Raji (cell line): ENCODE measurements around the gene PLEKHA8.

Experiments used
- POLR2A ChIP-seq: IDR thresholded peaks from 2 replicates; pipeline ENCODE4 v1.6.1; 2011; ENCODE audit warnings: low read depth, low read length, control low read depth; ENCODE audit not compliant: insufficient read depth

Gene PLEKHA8

GRCh38 chr7:30036220-30036619 is 8.0 kb downstream of the PLEKHA8 start:
- TF ChIP-seq POLR2A, result no peak

GRCh38 chr7:30038196-30038980 is 10.2 kb downstream of the PLEKHA8 start:
- TF ChIP-seq POLR2A, result no peak

GRCh38 chr7:30040938-30041337 is 12.7 kb downstream of the PLEKHA8 start:
- TF ChIP-seq POLR2A, result no peak

GRCh38 chr7:30041526-30042269 is 13.5 kb downstream of the PLEKHA8 start:
- TF ChIP-seq POLR2A, result no peak

GRCh38 chr7:30046127-30046770 is 18.0 kb downstream of the PLEKHA8 start:
- TF ChIP-seq POLR2A, result no peak

- TF ChIP-seq POLR2A, result no peak
These were observed 18.9 kb downstream of the PLEKHA8 start for GRCh38 chr7:30047124-30047523.

- no peak for TF ChIP-seq POLR2A
These were observed 20.4 kb downstream of the PLEKHA8 start for GRCh38 chr7:30048582-30048981.

GRCh38 chr7:30049173-30049572 is 21.0 kb downstream of the PLEKHA8 start:
- no peak for TF ChIP-seq POLR2A

GRCh38 chr7:30053068-30053467 is 24.9 kb downstream of the PLEKHA8 start:
- no peak for TF ChIP-seq POLR2A

GRCh38 chr7:30057741-30058140 is 29.5 kb downstream of the PLEKHA8 start:
- TF ChIP-seq POLR2A, result no peak

- TF ChIP-seq POLR2A, result no peak
These were observed 34.4 kb downstream of the PLEKHA8 start for GRCh38 chr7:30062587-30062986.

GRCh38 chr7:30065746-30066145 is 37.5 kb downstream of the PLEKHA8 start:
- TF ChIP-seq POLR2A, result no peak

- no peak for TF ChIP-seq POLR2A
These were observed 38.5 kb downstream of the PLEKHA8 start for GRCh38 chr7:30066687-30067086.

- TF ChIP-seq POLR2A, result no peak
These were observed 39.9 kb downstream of the PLEKHA8 start for GRCh38 chr7:30068117-30068516.

- no peak for TF ChIP-seq POLR2A
These were observed 41.1 kb downstream of the PLEKHA8 start for GRCh38 chr7:30069096-30069867.
